Osteocyte (in vitro differentiated cells): ENCODE results near the gene OR9Q1. TPM values are rescaled to one million over a fixed set of nuclear protein-coding genes. Genes with fewer than 3 reads are reported as not detected.

Experiments used
- DNase-seq: peaks from one replicate; pipeline ENCODE4 v3.0.0; 2021; ENCODE audit warnings: mixed read lengths; ENCODE audit not compliant: unreplicated experiment; ENCODE audit errors: extremely low spot score
- H3K27ac Mint-ChIP-seq: one replicate; pipeline ENCODE4 v1.8.0; 2021; ENCODE audit warnings: mild to moderate bottlenecking, mixed read lengths; ENCODE audit not compliant: unreplicated experiment
- H3K27me3 Mint-ChIP-seq: one replicate; pipeline ENCODE4 v1.8.0; 2021; ENCODE audit warnings: mixed read lengths; ENCODE audit not compliant: unreplicated experiment
- H3K36me3 Mint-ChIP-seq: one replicate; pipeline ENCODE4 v1.8.0; 2021; ENCODE audit warnings: mixed read lengths; ENCODE audit not compliant: unreplicated experiment
- H3K4me1 Mint-ChIP-seq: one replicate; pipeline ENCODE4 v1.8.0; 2021; ENCODE audit warnings: mixed read lengths; ENCODE audit not compliant: unreplicated experiment
- H3K4me3 Mint-ChIP-seq: one replicate; pipeline ENCODE4 v1.8.0; 2021; ENCODE audit warnings: mild to moderate bottlenecking, moderate library complexity, mixed read lengths; ENCODE audit not compliant: unreplicated experiment
- H3K9me3 Mint-ChIP-seq: one replicate; pipeline ENCODE4 v1.8.0; 2021; ENCODE audit warnings: mixed read lengths; ENCODE audit not compliant: unreplicated experiment
- CTCF ChIP-seq: fragments of 200-600 bp; sonication (generic); IDR thresholded peaks from 2 replicates; pipeline ENCODE4 v1.5.0; 2021; ENCODE audit warnings: antibody characterized with exemption, mild to moderate bottlenecking, moderate library complexity
- total RNA-seq: library from RNA; stranded (reverse); gene quantifications from 2 replicates; pipeline ENCODE4 v1.2.1, GENCODE V29; 2021

The OR9Q1 gene
- total RNA-seq, 1 donor from 2014 or later: not detected

- Mint-ChIP-seq H3K27ac (no peak overlapping the region), H3K4me3 (no peak overlapping the region), H3K9me3 (no peaks in the 10 kb centered on the region), H3K4me1 (no peaks in the 10 kb centered on the region), H3K27me3 (no peaks in the 10 kb centered on the region), H3K36me3 (no peaks in the 10 kb centered on the region)
- no peak for DNase-seq
- TF ChIP-seq CTCF: no peak
These were observed 163.3 kb downstream of the OR9Q1 start for GRCh38 chr11:58186938-58187337.

- no peaks in the 10 kb centered on the region for H3K27me3 Mint-ChIP-seq
- no peaks in the 10 kb centered on the region for H3K36me3 Mint-ChIP-seq
- no peak within 1 kb of the TSS for H3K4me3 Mint-ChIP-seq
- H3K27ac Mint-ChIP-seq: no peak within 1 kb of the TSS
- DNase-seq: no peak
- H3K9me3 Mint-ChIP-seq: no peaks in the 10 kb centered on the region
- TF ChIP-seq CTCF: no peak
- H3K4me1 Mint-ChIP-seq: no peaks in the 10 kb centered on the region
These were observed 165.1 kb downstream of the OR9Q1 start, which contains the start of gene OR9Q2 for GRCh38 chr11:58188770-58189169. Gene OR9Q2 (plus strand): TSS chr11:58189070. CDS start chr11:58190491, 1,421 bp downstream.

GRCh38 chr11:58192229-58192628, 168.5 kb downstream of the OR9Q1 start:
- H3K27me3 Mint-ChIP-seq: no peaks in the 10 kb centered on the region
- no peaks in the 10 kb centered on the region for H3K36me3 Mint-ChIP-seq
- peaks cover 1% of the 10 kb centered on the region for H3K9me3 Mint-ChIP-seq

GRCh38 chr11:58193391-58193790, 169.7 kb downstream of the OR9Q1 start:
- Mint-ChIP-seq H3K4me1 (no peaks in the 10 kb centered on the region), H3K4me3 (no peak overlapping the region), H3K27me3 (no peaks in the 10 kb centered on the region), H3K36me3 (no peaks in the 10 kb centered on the region), H3K27ac (no peak overlapping the region), H3K9me3 (peaks cover 13% of the 10 kb centered on the region)
- DNase-seq: no peak
- TF ChIP-seq CTCF: no peak

More at GRCh38 chr11:58192229-58192628, 168.5 kb downstream of the OR9Q1 start:
- Mint-ChIP-seq H3K4me3 (no peak overlapping the region), H3K4me1 (no peaks in the 10 kb centered on the region), H3K27ac (no peak overlapping the region)
- DNase-seq: no peak
- no peak for TF ChIP-seq CTCF

GRCh38 chr11:58195939-58196338, 172.3 kb downstream of the OR9Q1 start:
- Mint-ChIP-seq H3K4me3 (no peak overlapping the region), H3K27me3 (no peaks in the 10 kb centered on the region), H3K27ac (no peak overlapping the region), H3K36me3 (no peaks in the 10 kb centered on the region), H3K4me1 (no peaks in the 10 kb centered on the region), H3K9me3 (peaks cover 13% of the 10 kb centered on the region)
- no peak for TF ChIP-seq CTCF
- DNase-seq: no peak
